Measurements from ENCODE around the gene COL8A1.
"Not testable (repeated sequence)": the region's sequence is repeated elsewhere in the genome, so short reads cannot be mapped to it uniquely, and the experiment has no call there.

The COL8A1 gene

DNA sequence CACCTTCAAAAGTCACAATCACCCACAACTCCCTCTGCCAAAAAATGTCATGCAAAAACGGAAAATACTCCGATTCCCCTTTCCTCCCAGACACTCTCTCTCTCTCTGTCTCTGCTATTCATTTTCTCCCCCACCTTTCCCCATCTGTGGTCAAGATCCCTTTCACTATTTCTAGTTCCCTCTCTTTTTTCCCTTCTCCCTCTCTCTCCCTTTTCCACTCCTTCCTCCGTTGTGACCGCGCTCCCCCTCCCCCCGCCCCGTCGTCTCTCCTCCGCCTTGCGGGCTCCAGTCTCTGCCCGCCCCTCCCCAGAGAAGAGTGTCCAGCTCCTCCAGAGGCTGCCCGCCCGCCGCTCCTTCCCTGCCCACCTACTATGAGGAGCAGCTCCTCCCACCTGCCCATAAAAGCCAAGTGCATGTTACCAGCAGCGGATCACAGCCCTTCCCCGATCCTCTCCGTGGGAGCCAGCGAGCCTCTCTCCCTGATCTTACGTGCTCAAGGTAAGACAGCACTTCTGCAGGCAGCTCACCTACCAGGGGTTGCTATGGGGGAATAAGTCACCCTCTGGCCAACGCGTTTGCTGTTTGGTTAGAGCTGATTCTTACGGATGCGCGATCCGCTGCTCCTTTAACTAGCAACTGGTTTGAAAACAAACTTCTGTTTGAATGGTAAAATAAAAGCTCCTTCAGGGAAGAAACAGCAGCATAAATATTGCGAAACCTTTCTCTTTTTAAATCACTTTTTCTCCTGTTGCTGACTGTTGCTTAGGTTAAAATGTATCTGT is at the start of gene COL8A1:
TSS of gene COL8A1 (plus strand) at position 428 of the 782 bp plus-strand sequence. CDS start 152,089 bp downstream, outside the sequence.
- H3K4me3 ChIP-seq (ENCODE audit: low read depth, low read length) = peak within 1 kb of the TSS; percentile 48
- H3K9me3 ChIP-seq (ENCODE audit: control insufficient read depth, low read length) = no peaks in the 10 kb centered on the region
- H3K9ac ChIP-seq = no peak within 1 kb of the TSS
- TF ChIP-seq, protein P1, sequence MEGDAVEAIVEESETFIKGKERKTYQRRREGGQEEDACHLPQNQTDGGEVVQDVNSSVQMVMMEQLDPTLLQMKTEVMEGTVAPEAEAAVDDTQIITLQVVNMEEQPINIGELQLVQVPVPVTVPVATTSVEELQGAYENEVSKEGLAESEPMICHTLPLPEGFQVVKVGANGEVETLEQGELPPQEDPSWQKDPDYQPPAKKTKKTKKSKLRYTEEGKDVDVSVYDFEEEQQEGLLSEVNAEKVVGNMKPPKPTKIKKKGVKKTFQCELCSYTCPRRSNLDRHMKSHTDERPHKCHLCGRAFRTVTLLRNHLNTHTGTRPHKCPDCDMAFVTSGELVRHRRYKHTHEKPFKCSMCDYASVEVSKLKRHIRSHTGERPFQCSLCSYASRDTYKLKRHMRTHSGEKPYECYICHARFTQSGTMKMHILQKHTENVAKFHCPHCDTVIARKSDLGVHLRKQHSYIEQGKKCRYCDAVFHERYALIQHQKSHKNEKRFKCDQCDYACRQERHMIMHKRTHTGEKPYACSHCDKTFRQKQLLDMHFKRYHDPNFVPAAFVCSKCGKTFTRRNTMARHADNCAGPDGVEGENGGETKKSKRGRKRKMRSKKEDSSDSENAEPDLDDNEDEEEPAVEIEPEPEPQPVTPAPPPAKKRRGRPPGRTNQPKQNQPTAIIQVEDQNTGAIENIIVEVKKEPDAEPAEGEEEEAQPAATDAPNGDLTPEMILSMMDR (IDR thresholded peaks at IDR 0.05) = no peak
- H3K27ac ChIP-seq = peak within 1 kb of the TSS; percentile 34
- H3K36me3 ChIP-seq (ENCODE audit: control insufficient read depth, insufficient read depth, low read length) = no peaks in the 10 kb centered on the region
- no peaks in the 10 kb centered on the region for H3K79me2 ChIP-seq
- H3K27me3 ChIP-seq (ENCODE audit: control insufficient read depth, insufficient read depth, low read length) = no peaks in the 10 kb centered on the region
- H3K4me1 ChIP-seq = no peaks in the 10 kb centered on the region
- peak within 1 kb of the TSS; percentile 76 for H3K4me2 ChIP-seq (ENCODE audit: low read length)
- peak within 1 kb of the TSS; percentile 65 for H2AFZ ChIP-seq

DNA sequence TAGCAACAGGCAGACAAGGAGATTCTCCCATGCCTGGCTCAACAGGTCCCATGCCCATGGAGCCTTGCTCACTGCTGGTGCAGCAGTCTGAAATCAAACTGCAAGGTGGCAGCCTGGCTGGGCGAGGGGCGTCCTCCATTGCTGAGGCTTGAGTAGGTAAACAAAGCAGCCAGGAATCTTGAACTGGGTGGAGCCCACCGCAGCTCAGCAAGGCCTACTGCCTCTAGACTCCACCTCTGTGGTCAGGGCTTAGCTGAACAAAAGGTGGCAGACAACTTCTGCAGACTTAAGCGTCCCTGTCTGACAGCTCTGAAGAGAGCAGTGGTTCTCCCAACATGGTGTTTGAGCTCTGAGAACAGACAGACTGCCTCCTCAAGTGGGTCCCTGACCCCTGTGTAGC is 49.2 kb upstream of the COL8A1 start:
- not testable (repeated sequence) for H3K27ac ChIP-seq

DNA sequence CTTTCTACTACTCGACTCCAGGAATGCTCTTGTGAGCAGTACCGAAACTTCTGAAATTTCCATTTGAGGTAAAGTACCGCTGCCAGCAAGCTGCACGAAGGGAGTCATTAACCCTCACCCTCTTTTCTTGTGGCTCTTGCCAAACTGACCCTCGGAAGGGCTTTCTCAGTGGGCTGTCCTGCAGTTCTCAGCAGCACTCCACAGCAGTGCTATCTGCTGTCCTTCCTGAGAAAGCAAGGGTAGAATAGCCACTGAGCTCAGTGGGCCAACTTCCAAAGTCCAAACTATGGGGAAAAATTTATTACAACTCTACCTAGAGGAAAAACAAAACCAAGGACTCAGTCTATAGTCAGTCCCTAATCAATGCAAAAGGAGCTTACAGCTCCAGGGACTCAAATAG is 38.5 kb upstream of the COL8A1 start:
- Histone ChIP-seq H3K4me1 (no peaks in the 10 kb centered on the region), H3K4me2 (ENCODE audit: low read length) (no peak overlapping the region), H3K79me2 (no peaks in the 10 kb centered on the region), H3K27ac (no peak overlapping the region), H2AFZ (no peak overlapping the region), H3K9me3 (ENCODE audit: control insufficient read depth, low read length) (no peaks in the 10 kb centered on the region), H3K4me3 (ENCODE audit: low read depth, low read length) (no peak overlapping the region), H3K36me3 (ENCODE audit: control insufficient read depth, insufficient read depth, low read length) (no peaks in the 10 kb centered on the region), H3K27me3 (ENCODE audit: control insufficient read depth, insufficient read depth, low read length) (no peaks in the 10 kb centered on the region), H3K9ac (no peak overlapping the region)
- TF ChIP-seq, protein P1 (IDR thresholded peaks at IDR 0.05) = no peak

More for the DNA sequence above, 49.2 kb upstream of the COL8A1 start:
- not testable (repeated sequence) for H3K27me3 ChIP-seq (ENCODE audit: control insufficient read depth, insufficient read depth, low read length); H2AFZ ChIP-seq; H3K79me2 ChIP-seq; H3K4me3 ChIP-seq (ENCODE audit: low read depth, low read length); H3K36me3 ChIP-seq (ENCODE audit: control insufficient read depth, insufficient read depth, low read length); H3K9me3 ChIP-seq (ENCODE audit: control insufficient read depth, low read length); H3K4me1 ChIP-seq; H3K9ac ChIP-seq; H3K4me2 ChIP-seq (ENCODE audit: low read length)

DNA sequence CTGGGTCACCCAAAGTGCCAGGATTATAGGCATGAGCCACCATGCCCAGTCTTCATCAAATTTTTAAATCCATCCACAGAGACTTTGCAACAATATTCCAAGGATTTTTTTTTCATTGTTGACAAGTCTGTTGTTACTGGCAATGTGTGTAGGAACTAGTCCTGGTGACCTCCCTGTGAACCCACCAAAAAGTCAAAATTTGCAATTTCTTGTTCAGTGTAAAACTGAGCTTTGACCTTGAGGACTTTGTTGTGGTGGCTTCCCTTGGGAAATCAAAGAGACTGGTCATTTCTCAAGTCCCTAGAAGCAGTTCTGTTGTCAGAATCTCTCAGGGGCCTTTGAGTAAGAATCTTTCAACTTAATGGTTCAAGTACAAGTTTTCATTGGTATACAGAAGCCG is 36.9 kb upstream of the COL8A1 start:
- no peaks in the 10 kb centered on the region for H3K36me3 ChIP-seq (ENCODE audit: control insufficient read depth, insufficient read depth, low read length)
- H3K27me3 ChIP-seq (ENCODE audit: control insufficient read depth, insufficient read depth, low read length) = no peaks in the 10 kb centered on the region
- no peaks in the 10 kb centered on the region for H3K4me1 ChIP-seq
- TF ChIP-seq, protein P1 (IDR thresholded peaks at IDR 0.05) = no peak
- no peak overlapping the region for H3K27ac ChIP-seq
- no peaks in the 10 kb centered on the region for H3K79me2 ChIP-seq
- no peak overlapping the region for H3K4me3 ChIP-seq (ENCODE audit: low read depth, low read length)
- no peak overlapping the region for H3K4me2 ChIP-seq (ENCODE audit: low read length)
- no peak overlapping the region for H3K9ac ChIP-seq
- H3K9me3 ChIP-seq (ENCODE audit: control insufficient read depth, low read length) = no peaks in the 10 kb centered on the region
- H2AFZ ChIP-seq = no peak overlapping the region

DNA sequence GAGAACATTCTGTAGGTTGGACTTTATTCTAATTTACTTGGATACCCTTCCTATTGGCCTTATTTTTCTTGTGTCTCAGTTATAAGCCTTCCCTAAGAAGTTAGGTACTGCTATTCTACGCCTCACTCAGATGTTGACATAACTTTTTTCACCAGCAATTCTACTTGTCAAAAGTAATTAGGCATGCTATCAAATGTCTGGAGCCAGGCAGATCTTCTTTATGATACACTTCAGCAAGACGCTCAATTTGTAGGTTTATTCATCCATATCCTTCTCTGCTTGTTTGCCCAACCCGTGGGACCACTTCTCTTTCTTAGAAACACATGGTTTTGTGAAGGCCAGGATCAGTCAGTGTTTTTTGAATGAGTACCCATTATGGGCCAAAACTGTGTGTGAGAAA is 36.2 kb upstream of the COL8A1 start:
- Histone ChIP-seq H3K4me1 (no peaks in the 10 kb centered on the region), H3K27me3 (ENCODE audit: control insufficient read depth, insufficient read depth, low read length) (no peaks in the 10 kb centered on the region), H3K79me2 (no peaks in the 10 kb centered on the region), H3K36me3 (ENCODE audit: control insufficient read depth, insufficient read depth, low read length) (no peaks in the 10 kb centered on the region), H2AFZ (no peak overlapping the region), H3K27ac (no peak overlapping the region), H3K4me2 (ENCODE audit: low read length) (no peak overlapping the region), H3K4me3 (ENCODE audit: low read depth, low read length) (no peak overlapping the region), H3K9me3 (ENCODE audit: control insufficient read depth, low read length) (no peaks in the 10 kb centered on the region), H3K9ac (no peak overlapping the region)
- TF ChIP-seq, protein P1 (IDR thresholded peaks at IDR 0.05) = no peak

Measured in parathyroid adenoma (tissue), 2 donors.